Skeletal muscle cell (primary cell): Measurements from ENCODE around the gene MYO7A.

Experiments used
- DNase-seq: peaks from one replicate; pipeline ENCODE4 v3.0.0-alpha.2; 2010; ENCODE audit warnings: low read depth
- H3K4me3 ChIP-seq: 2 replicates; pipeline ENCODE4 v1.5.1; 2011; ENCODE audit warnings: low read depth, mild to moderate bottlenecking, control low read depth, low read length, moderate library complexity

MYO7A gene

GRCh38 chr11:77155082-77155475 lies 27.0 kb downstream of the MYO7A start:
- no peak overlapping the region for H3K4me3 ChIP-seq
- no peak for DNase-seq

- H3K4me3 ChIP-seq = no peak overlapping the region
- no peak for DNase-seq
These were observed 27.6 kb downstream of the MYO7A start for GRCh38 chr11:77155556-77156130.

- DNase-seq = no peak
These were observed 28.6 kb downstream of the MYO7A start for GRCh38 chr11:77156396-77157195.

GRCh38 chr11:77158041-77158695 lies 30.1 kb downstream of the MYO7A start:
- DNase-seq = no peak
- no peak overlapping the region for H3K4me3 ChIP-seq

More at GRCh38 chr11:77156396-77157195, 28.6 kb downstream of the MYO7A start:
- H3K4me3 ChIP-seq = no peak overlapping the region

- no peak for DNase-seq
- H3K4me3 ChIP-seq = no peak overlapping the region
These were observed 31.3 kb downstream of the MYO7A start for GRCh38 chr11:77159219-77159936.

- no peak for DNase-seq
- no peak overlapping the region for H3K4me3 ChIP-seq
These were observed 32.0 kb downstream of the MYO7A start for GRCh38 chr11:77159937-77160495.

GRCh38 chr11:77163271-77163670 lies 35.2 kb downstream of the MYO7A start:
- H3K4me3 ChIP-seq = no peak overlapping the region
- no peak for DNase-seq

- no peak for DNase-seq
- H3K4me3 ChIP-seq = no peak overlapping the region
These were observed 37.0 kb downstream of the MYO7A start for GRCh38 chr11:77165066-77165465.

GRCh38 chr11:77166021-77166420 lies 38.0 kb downstream of the MYO7A start:
- no peak for DNase-seq
- no peak overlapping the region for H3K4me3 ChIP-seq

GRCh38 chr11:77167111-77167626 lies 39.1 kb downstream of the MYO7A start:
- H3K4me3 ChIP-seq = no peak overlapping the region
- DNase-seq = no peak

GRCh38 chr11:77167791-77168190 lies 39.7 kb downstream of the MYO7A start:
- DNase-seq = no peak
- no peak overlapping the region for H3K4me3 ChIP-seq

- H3K4me3 ChIP-seq = no peak overlapping the region
- no peak for DNase-seq
These were observed 42.1 kb downstream of the MYO7A start for GRCh38 chr11:77170107-77170506.

GRCh38 chr11:77171254-77171653 lies 43.2 kb downstream of the MYO7A start:
- H3K4me3 ChIP-seq = no peak overlapping the region
- no peak for DNase-seq

GRCh38 chr11:77171885-77172665 lies 44.0 kb downstream of the MYO7A start:
- H3K4me3 ChIP-seq = no peak overlapping the region
- DNase-seq = no peak

GRCh38 chr11:77172666-77172982 lies 44.6 kb downstream of the MYO7A start:
- no peak overlapping the region for H3K4me3 ChIP-seq
- DNase-seq = no peak

GRCh38 chr11:77173494-77173893 lies 45.4 kb downstream of the MYO7A start:
- no peak for DNase-seq
- H3K4me3 ChIP-seq = no peak overlapping the region

GRCh38 chr11:77174559-77174958 lies 46.5 kb downstream of the MYO7A start:
- no peak for DNase-seq
- no peak overlapping the region for H3K4me3 ChIP-seq

- DNase-seq = no peak
- H3K4me3 ChIP-seq = no peak overlapping the region
These were observed 47.2 kb downstream of the MYO7A start for GRCh38 chr11:77175021-77175842.
